Dedifferentiated amniotic fluid mesenchymal stem cell (primary cell): Measurements from ENCODE around the gene PHLDB1.

ENCODE experiments used
- DNase-seq: peaks from one replicate; pipeline ENCODE4 v3.0.0-alpha.2; 2016; ENCODE audit errors: extremely low spot score

PHLDB1 gene

GRCh38 chr11:118621784-118622375 is 14.5 kb downstream of the PHLDB1 start:
- no peak for DNase-seq

GRCh38 chr11:118622376-118623268 is 15.2 kb downstream of the PHLDB1 start:
- DNase-seq: peak; percentile 72

- DNase-seq: no peak
These were observed 15.8 kb downstream of the PHLDB1 start for GRCh38 chr11:118623269-118623655.

- DNase-seq: no peak
These were observed 17.7 kb downstream of the PHLDB1 start for GRCh38 chr11:118625036-118625690.

- DNase-seq: no peak
These were observed 18.6 kb downstream of the PHLDB1 start for GRCh38 chr11:118625976-118626375.

GRCh38 chr11:118627566-118627965 is 20.2 kb downstream of the PHLDB1 start:
- DNase-seq: no peak

- no peak for DNase-seq
These were observed 20.6 kb downstream of the PHLDB1 start for GRCh38 chr11:118628031-118628430.

- DNase-seq: no peak
These were observed 21.0 kb downstream of the PHLDB1 start for GRCh38 chr11:118628432-118628831.

GRCh38 chr11:118628861-118629549 is 21.6 kb downstream of the PHLDB1 start:
- no peak for DNase-seq

GRCh38 chr11:118629761-118630661 is 22.6 kb downstream of the PHLDB1 start:
- DNase-seq: no peak

GRCh38 chr11:118631142-118631909 is 23.9 kb downstream of the PHLDB1 start:
- no peak for DNase-seq

- DNase-seq: no peak
These were observed 25.3 kb downstream of the PHLDB1 start for GRCh38 chr11:118632577-118633318.

- DNase-seq: no peak
These were observed 25.9 kb downstream of the PHLDB1 start for GRCh38 chr11:118633319-118633690.

- no peak for DNase-seq
These were observed 26.6 kb downstream of the PHLDB1 start for GRCh38 chr11:118633979-118634378.

- no peak for DNase-seq
These were observed 27.2 kb downstream of the PHLDB1 start for GRCh38 chr11:118634431-118635236.

GRCh38 chr11:118635237-118635591 is 27.8 kb downstream of the PHLDB1 start:
- DNase-seq: no peak

- DNase-seq: no peak
These were observed 28.2 kb downstream of the PHLDB1 start for GRCh38 chr11:118635642-118636041.

GRCh38 chr11:118636569-118637290 is 29.3 kb downstream of the PHLDB1 start:
- DNase-seq: no peak
